ENCODE measurements around the gene ATP8B3.

The ATP8B3 gene

DNA sequence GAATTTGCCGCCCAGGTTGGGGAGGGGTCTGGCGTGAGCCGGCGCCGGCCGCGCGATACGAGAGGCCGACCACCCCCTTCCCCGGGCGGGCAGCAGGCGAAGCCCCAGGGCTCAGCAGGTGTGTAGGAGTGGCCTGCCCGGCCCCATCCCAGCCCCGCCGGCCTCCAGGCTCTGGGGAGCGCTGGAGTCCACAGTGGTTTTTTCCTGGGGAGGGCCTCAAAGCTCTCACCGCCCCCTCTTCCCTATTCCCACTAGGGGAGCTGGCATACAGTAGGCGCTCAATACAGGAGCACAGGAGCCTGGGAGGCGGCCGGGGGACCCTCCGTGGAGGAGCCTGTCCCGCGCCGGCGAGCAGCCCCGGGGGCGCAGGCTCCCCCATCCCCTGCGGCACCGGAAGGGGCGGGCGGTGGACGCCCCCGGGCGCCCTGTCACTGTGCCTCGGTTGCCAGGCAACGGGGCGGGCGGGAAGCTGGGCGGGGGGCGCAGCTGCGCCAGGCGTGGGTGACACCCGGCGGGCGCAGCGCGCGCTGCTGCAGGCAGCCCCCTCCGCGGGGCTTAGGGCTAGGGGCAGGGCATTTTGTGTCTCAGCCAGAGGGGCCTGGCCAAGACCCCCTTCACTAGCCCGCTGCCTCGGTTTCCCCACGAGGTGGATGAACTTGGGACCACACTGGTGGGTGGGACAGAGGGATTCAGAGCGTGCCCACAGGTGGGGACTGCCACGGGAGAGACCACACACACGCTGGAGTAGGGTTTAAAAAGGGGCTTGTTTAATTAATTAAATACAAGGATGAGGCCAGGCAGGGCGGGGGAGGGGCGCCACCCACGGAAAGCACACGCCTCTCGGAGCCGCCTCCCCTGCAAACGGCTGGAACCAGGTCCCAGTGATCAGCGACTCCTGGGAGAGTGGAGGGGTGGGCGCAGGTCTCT, 39.8 kb upstream of the ATP8B3 start:
- peak; percentile 54 for DNase-seq

DNA sequence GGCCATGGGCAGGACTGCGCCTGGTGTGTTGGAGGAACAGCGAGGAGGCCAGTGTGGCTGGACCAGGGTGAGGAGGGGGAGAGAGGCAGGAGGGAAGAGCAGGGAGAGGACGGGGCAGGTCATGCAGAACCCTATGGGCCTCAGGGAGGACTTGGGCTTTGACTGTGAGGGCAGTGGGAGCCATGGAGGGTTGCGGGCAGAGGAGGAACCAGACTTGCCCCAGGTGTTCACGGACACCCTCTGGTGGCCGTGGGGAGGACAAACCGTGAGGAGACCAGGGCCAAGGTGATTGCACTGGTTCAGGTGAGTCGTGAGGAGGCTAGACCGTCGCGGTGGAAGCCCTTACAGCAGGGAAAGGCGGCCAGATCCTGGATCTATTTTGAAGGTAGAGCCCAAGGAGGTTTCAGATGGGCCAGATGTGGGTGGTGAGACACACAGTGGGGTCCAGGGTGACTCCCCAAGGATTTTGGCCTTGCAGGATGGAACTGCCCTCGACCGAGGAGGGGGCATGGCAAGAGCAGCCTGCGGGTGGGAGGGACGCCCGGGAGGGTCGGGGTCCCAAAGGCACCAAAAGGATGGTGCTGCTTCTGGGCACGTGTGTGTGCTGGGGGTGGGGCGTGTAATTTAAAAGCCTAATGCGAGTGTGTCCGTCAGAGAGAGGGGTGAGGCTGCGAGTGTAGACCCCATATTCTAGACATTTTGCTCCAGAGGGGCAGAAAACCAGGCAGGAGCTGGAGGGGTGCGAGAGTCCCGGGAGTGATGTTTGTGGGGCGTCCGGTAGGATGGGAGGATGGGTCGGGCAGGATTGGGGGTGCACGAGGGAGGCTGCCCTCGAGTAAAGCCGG, 39.0 kb upstream of the ATP8B3 start:
- no peak for DNase-seq

DNA sequence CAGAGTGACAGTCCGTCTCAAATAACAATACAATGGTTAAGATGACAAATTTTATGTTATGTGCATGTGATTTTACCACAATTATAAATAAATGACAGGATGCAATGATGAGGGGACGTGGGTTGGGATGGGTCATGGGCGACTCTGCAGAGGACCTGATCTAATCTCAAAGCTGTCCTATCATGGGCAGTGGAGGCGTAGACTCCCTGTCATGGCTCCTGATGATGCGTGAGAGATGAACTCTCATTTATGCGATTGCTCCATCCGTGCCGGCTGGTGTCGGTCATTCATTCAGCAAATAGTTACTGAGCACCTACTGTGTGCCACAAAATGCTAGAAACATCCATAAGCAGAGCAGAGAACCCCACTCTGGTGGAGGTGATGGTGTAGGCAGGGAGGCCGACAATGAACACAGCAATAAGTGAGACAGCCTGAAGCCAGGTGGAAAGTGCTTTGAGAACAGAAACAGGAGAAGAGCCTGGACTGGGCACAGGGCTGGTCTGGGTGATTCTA, 37.9 kb upstream of the ATP8B3 start:
- no peak for DNase-seq

DNA sequence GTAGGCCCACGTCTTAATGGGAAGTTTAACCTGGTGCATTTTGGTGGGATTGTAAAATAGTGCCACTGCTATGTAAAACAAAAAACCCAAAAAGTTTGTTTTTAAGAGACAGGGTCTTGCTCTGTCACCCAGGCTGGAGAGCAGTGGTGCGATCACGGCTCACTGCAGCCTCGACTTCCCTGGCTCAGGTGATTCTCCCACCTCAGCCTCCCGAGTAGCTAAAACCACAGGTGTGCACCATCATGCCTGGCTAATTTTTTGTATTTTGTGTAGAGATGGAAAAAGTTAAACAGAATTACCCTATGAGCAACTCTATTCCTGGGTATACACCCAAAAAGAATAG, 37.0 kb upstream of the ATP8B3 start:
- DNase-seq: no peak

DNA sequence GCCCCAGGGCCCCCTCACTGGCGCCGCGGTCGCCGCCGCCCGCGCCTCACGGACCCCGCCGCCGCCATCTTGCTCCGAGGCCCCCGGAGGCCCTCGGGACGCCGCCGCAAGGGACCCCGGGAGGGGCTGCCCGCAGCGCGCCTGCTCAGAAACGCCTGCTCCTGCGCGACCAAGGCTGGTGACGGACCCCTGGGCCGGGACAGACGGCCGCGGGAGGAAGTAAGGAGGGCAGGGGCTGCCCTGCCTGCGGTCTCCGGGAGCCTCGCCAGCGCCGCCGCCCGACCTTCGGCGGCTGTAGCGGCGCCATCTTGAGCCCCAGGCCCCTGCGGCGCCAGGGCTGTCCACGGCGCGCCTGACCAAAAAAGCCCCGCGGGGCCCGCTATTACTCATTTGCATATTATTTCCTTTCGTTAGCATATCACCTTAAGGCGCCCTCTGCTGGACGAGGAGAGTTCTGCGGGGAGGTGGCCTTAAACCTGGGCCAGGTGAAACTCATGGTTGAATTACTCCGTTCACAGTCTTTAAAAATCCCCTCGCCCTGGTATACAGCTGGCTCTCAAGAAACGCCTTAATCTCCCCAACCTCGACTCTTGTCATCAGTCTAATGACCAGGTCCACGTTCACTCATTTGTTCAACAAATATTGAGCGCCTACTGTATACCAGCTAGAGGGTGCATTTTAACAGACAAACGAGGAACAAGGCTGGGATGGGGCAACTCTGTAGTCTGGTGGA, 36.5 kb upstream of the ATP8B3 start, which contains the start of gene REXO1:
TSS of gene REXO1 (minus strand) at position 85 of the 733 bp plus-strand sequence. CDS start 125 bp downstream, outside the sequence.
- peak; percentile 95 for DNase-seq

DNA sequence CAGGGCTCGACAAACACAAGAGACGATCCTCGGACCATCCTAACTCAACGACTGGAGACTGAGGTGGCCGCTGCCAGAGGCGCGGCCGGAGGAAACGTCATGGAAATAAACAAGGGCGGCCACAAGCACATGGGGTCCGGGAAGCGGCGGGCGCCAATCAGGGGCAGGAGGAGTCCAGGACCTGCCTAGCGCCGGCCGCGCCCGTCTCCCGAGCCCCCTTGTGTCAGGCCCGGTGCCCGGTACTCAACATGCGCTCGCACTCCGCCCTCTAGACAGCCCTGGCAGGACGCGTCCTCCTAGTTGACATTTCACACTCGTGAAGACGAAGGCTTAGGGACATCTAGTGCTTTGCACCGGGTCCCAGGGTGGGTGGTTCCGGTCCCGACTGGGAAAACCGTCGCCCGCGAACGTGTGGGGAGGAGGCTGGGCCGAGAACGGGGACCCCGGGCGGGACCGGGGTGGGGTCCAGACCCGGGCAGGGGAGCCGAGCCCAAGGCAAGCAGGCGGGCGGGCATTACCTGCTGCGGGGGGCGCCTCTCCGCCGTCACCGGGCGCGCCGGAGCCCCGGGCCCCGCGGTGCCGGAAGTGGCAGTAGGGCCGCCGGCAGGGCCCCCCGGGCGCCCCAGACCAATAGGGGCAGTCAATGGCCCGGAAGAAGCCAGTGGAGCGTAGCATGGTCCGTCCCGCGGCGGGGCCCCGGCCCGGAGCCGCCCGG, 35.8 kb upstream of the ATP8B3 start:
- no peak for DNase-seq

DNA sequence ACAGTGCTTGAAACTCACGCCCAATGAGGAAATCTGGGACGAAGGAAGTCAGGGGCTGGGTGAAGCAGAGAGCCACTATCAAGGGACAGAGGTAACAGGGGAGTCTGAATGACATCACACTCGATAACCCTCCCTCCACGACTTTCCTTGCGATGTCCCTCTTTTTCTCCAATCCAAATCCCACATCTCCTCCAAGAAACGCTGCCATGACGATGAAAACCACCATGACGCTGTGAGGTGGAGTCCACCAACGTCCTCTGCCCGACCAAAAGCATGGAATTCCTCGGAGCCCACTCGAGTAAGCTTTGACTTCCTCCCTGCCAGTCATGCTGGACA, 35.2 kb upstream of the ATP8B3 start:
- no peak for DNase-seq

DNA sequence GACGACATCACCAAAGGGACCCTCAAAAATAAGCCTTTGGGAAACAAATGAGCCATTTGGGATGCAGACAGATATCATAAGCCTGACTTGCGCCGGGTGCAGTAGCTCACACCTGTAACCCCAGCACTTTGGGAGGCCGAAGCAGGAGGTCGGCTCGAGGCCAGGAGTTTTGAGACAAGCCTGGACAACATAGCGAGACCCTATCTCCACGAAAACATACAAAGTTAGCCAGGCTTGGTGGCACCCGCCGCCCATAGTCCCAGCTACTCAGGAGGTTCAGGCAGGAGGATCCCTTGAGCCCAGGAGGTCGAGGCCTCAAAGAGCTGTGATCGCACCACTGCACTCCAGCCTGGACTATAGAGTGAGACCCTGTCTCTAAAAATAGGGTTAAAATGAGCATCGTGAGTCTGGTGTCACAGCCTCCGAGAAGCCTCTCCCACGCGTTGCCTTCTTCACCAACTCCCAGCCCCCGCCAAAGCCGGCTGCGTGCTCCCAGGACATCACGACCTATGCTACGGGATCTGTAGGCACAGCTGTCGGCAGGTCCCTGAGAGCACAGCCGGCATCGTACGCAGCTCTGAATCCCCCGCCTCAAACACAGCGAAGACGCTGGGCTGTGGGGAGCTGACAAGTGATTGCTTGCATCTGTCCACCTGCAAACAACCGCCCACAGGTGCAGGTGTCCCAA, 34.6 kb upstream of the ATP8B3 start:
- no peak for DNase-seq

DNA sequence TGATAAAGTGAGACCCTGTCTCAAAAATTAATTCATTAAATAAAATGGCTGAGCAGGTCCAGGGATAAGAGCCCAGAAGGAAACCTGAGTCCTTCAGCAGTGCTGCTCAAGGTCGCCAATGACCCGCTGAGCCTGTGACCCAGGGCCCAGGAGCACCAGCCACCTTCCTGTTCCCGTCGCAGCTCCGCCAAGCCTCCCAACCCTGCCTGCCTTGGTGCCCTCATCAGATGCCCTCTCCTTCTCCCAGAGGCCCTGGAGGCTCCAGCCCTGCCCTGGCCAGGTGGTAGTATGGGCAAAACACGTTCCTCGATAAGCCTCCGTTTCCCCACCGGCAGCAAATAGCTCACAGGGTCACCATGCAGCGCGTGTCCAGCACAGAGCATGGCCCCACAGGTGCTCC, 33.6 kb upstream of the ATP8B3 start:
- no peak for DNase-seq

DNA sequence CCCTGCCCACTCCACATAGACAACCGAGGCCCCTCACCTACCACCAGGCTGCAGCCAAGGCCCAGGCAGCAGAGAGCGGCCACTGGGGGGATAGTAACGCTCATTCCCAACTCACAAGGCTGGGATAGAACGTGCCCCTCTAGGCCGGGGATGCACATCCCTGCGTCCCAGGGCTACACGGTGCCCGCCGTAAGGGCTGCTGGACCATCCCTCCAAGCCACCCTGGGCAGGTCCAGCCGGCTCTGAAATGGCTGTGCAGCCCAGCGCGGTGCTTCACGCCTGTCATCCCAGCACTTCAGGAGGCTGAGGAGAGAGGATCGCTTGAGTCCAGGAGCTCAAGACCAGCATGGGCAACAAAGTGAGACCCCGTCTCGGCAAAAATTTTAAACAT, 33.0 kb upstream of the ATP8B3 start:
- no peak for DNase-seq

DNA sequence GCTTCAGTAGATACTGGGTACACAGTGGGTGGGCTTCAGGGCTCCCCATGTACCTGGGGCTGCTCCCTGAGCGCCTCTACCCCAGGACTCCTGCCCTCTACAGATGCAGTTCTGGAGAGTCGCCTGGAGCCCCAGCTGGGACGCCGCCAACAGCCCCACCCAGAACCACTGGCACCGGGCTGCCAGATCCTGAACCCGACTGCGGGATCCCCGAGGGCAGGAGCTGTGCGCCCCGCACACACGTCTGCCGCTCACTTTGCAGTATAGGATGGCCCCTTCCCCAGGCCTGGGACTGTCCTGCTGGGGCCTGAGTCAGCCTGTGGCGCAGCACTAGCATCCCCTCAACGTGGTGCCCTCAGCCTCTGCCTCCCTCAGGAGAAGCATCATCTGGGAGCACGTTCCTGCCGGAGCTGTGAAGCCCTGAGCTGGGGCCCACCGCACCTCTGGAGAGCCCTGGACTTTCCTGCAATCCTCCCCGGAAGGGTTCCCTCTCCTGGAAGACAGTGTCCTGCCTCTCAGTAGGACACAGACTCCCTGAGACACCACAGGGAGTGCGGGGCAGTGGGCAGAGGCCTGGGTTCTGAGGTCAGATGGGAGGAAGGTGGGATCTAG, 32.5 kb upstream of the ATP8B3 start:
- DNase-seq: no peak

DNA sequence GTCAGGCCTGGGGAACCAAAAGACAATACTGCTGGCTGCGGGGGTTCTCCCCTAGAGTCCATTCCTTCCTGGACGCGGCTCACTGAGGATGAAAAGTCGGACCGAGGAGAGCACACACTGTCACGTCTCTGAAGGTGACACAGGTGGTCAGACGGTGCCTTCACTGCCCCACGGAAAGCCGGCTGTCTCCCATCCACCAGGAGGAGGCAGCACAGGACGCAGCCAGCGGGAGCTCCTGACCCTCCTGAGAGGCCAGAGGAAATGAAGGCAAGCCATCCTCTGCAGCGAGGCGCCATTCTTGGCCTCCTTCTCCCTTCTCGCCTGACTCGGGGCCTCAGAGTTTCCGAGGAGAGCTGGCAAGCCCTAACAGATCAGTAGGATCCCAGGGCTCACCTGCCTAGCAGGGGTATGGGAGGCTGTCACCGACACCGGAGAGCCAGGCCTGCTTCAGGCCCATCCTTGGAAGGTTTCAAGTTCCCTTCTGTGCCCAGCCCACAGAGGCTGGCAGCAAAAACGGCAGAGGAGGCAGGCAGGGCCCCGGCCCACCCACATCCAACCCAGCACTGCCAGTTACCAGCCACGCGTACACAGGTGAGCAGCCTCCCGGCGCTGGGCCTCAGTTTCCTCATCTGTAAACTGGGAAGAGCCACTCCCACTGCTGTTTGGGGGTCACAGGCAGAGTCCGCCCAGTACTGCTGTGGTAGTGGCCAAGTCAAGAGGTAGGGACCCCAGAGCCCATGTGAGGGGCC, 31.7 kb upstream of the ATP8B3 start:
- DNase-seq: no peak

DNA sequence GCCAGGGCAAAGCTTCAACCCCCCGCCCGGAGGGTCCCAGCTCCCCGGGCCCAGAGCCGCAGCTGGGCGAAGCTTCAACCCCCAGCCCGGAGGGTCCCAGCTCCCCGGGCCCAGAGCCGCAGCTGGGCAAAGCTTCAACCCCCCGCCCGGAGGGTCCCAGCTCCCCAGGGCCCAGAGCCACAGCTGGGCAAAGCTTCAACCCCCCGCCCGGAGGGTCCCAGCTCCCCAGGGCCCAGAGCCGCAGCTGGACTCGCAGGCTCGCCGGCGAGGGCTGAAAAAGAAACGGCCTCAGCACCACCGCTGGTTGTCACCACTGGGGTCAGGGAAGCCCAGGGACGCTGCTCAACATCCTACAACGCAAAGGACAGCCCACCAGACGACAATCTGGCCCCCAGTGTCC, 31.0 kb upstream of the ATP8B3 start:
- no peak for DNase-seq

DNA sequence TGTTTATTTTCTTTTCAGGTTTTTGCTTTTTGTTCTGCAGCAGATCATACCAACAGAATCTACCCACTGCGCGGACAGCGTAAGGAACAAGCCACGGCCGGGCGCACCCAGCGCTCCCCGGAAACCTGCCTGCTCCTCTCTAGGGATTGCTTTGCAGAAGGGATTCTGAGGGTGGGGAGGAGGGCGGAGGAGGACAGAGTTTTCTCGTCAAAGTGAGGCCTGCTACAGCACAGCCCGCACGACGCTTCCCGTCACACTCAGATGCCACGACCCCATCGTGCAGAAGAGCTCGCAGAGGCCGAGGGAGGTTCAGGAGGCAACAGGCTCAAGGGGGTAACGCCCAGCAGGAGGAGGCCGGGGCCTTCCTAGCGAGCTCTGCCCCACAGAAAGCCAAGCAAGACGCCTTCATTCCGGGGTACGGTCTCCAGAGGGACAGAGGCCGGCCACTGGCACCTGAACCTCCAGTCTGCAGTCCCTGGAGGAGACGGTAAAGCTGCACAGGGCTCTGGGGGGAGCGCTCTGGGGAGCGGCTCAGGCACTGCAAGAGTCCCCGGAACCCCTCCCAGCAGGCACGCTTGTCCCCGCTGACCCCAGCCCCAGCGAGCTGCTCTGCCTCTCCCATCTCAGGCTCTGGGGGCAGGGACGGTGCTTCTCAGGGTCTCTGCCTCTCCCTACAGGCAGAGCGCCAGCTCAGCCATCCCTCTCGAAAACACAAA, 29.3 kb upstream of the ATP8B3 start:
- DNase-seq: no peak

DNA sequence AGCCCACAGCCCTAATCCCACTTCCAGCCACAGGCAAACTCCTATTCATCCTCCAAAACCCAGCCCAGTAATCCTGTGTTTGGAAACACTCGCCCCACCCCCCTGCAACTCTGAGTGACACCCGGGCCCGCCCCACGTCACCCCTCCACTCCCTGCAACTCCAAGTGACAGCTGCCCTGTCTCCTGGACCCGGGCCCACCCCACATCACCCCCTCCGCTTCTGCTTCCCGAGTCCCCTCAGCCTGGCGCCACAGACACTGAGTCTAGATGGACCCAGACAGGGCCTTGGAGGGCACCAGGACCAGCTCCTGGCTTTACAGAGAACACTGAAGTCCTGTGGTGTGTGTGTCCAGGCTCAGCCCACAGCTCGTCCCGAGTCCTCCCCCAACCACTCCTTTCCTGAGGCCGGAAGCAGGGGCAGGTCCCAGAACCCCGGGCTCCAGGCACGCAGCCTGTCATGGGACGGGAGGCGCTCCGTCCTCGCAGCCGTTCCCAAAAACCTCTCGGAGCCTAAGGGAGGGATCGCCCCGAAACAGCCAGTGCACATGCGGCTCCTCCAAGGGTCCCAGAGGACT, 28.6 kb upstream of the ATP8B3 start:
- DNase-seq: no peak

DNA sequence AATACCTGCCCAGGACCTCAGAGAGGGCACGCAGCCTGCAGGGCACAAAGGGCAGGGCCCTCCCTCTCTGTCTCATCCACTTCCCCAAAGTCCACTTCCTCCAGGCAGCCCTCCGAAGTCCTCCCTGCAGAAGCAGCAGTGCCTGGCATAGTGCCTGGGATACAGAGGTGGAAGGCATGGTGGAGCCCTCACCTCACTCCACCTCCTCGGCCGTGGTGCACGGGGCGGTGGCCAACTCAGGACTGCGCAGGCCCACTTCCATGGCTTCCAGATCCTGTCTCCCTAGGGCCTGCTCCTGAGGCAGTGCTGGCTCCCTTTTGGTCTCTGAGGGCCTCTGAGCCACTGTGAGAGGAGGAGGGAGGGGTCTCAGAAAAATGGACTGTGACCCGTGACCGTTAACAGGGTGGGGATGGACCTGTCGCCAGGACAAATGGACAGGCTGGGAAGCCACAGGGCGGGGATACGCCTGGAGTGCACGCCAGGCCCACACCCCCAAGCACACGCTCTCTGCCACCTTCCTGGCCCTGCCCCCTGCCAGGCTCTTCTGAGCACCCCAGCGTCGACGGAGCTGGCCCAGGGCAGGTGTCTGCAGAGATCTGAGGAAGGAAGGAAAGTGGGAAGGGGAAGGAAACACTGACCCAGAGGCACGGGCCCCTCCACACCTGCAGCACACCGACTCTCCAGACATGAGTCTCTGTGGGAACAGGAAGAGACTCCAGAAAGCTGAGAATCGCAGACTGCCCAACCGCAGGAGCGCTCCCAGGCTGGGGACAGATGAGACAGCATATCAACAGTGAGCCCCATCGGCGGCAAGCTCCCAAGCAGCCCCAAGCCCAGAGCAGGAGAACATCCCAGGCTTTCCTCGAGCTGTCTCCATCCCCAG, 27.8 kb upstream of the ATP8B3 start:
- DNase-seq: no peak

DNA sequence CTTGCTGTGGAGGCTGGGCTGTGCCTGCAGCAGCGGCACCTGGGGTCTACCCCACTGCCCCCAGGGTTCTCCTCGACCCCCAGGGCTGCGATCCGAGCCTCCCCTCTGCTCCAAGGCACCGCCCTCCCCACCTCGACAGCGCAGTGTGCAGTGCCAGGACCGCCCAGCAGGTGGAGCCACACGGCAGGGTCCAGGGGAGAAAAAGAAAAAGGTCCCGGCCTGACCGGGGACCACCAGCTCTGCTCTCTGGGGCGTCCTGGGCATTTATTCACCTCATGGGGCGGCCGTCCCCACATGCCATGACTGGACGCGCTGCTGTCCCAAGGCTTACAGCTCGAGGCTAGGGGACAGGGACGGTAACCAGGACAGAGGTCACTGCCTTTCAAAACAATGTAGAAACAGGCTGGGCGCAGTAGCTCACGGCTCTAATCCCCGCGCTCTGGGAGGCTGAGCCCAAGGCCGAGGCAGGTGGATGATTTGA, 25.6 kb upstream of the ATP8B3 start:
- DNase-seq: peak; percentile 36

DNA sequence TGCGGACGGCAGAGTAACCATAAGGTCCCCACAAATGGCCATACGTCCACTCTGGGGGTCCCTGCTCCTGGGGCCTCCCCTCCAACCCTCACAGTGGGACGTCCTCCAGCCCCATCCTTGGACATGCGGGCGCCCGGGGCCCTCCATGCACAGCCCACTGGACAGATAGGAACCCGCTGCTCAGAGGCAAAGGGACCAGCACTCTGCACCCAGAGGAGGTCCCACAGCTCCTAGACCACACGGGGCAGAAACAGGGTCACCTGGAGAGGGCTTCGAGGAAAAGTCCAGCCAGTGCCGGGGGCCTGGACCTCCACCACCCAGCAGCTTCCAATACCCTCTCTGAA, 25.1 kb upstream of the ATP8B3 start:
- DNase-seq: no peak

Measured in activated CD4-positive, alpha-beta T cell treated with anti-CD3 and anti-CD28 coated beads for 1 hour (primary cell).